ENCODE measurements around the gene KRT76.
"Not testable (repeated sequence)": the region's sequence is repeated elsewhere in the genome, so short reads cannot be mapped to it uniquely, and the experiment has no call there.

The KRT76 gene

GRCh38 chr12:52755533-52755932, 21.6 kb downstream of the KRT76 start:
- in situ Hi-C loops (cut with MboI; ENCODE audit: low sequenced_read_pairs, unreplicated experiment), result no loop called here
- no peak for DNase-seq (ENCODE audit: low spot score)
- TF ChIP-seq, protein P1, sequence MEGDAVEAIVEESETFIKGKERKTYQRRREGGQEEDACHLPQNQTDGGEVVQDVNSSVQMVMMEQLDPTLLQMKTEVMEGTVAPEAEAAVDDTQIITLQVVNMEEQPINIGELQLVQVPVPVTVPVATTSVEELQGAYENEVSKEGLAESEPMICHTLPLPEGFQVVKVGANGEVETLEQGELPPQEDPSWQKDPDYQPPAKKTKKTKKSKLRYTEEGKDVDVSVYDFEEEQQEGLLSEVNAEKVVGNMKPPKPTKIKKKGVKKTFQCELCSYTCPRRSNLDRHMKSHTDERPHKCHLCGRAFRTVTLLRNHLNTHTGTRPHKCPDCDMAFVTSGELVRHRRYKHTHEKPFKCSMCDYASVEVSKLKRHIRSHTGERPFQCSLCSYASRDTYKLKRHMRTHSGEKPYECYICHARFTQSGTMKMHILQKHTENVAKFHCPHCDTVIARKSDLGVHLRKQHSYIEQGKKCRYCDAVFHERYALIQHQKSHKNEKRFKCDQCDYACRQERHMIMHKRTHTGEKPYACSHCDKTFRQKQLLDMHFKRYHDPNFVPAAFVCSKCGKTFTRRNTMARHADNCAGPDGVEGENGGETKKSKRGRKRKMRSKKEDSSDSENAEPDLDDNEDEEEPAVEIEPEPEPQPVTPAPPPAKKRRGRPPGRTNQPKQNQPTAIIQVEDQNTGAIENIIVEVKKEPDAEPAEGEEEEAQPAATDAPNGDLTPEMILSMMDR (IDR thresholded peaks at IDR 0.05; ENCODE audit: borderline replicate concordance, control extremely low read depth, extremely low read depth, insufficient read depth, missing control alignments), result no peak

GRCh38 chr12:52754135-52754534, 23.0 kb downstream of the KRT76 start:
- in situ Hi-C loops (cut with MboI; ENCODE audit: low sequenced_read_pairs, unreplicated experiment), result no loop called here
- TF ChIP-seq, protein P1 (IDR thresholded peaks at IDR 0.05; ENCODE audit: borderline replicate concordance, control extremely low read depth, extremely low read depth, insufficient read depth, missing control alignments), result no peak
- DNase-seq (ENCODE audit: low spot score), result no peak

DNA sequence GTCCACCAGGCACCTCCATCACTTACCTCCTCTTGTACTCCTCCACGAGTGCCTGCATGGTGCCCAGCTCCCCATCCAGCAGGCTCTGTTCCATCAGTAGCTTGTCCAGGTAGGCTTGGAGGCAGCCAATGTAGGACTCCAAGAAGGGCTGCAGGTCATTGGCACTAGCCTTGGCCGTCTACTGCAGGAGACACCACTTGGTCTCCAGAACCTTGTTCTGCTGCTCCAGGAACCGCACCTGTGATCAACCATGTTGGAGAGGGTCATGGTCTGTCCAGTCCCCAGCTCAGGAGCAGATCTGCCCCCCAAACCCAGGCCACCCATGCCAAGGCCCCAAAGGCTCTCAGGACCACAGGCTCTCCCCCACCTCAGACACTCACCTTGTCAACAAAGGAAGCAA, 23.9 kb downstream of the KRT76 start:
- TF ChIP-seq, protein P1 (IDR thresholded peaks at IDR 0.05; ENCODE audit: borderline replicate concordance, control extremely low read depth, extremely low read depth, insufficient read depth, missing control alignments), result no peak
- DNase-seq (ENCODE audit: low spot score), result no peak
- in situ Hi-C loops (cut with MboI; ENCODE audit: low sequenced_read_pairs, unreplicated experiment), result no loop called here

- TF ChIP-seq, protein P1 (IDR thresholded peaks at IDR 0.05; ENCODE audit: borderline replicate concordance, control extremely low read depth, extremely low read depth, insufficient read depth, missing control alignments), result no peak
- in situ Hi-C loops (cut with MboI; ENCODE audit: low sequenced_read_pairs, unreplicated experiment), result no loop called here
- DNase-seq (ENCODE audit: low spot score), result no peak
These were observed 24.6 kb downstream of the KRT76 start for GRCh38 chr12:52752516-52752915.

- no peak for DNase-seq (ENCODE audit: low spot score)
- in situ Hi-C loops (cut with MboI; ENCODE audit: low sequenced_read_pairs, unreplicated experiment), result no loop called here
These were observed 25.4 kb downstream of the KRT76 start for GRCh38 chr12:52751795-52752194.

GRCh38 chr12:52750532-52750931, 26.6 kb downstream of the KRT76 start:
- in situ Hi-C loops (cut with MboI; ENCODE audit: low sequenced_read_pairs, unreplicated experiment), result not testable (repeated sequence)

More at GRCh38 chr12:52751795-52752194, 25.4 kb downstream of the KRT76 start:
- TF ChIP-seq, protein P1 (IDR thresholded peaks at IDR 0.05; ENCODE audit: borderline replicate concordance, control extremely low read depth, extremely low read depth, insufficient read depth, missing control alignments), result no peak

DNA sequence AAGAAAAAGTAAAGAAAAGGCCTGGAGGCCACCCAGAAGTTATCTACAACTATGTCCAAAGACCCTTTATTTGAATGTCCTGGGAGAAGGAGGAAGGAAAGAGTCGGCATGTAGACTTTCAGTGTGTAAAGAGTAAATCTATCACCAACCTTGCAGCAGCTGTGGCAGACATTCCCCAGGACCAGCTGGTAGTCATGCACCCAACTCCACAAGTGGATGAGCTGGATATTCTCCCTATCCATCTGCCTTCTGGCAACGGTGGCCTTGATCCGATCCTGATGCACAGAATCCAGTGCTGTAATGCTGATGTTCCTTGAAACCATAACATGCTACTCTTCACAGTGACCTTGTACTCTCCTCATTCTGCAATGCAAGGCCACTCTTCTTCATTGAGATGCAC, 27.3 kb downstream of the KRT76 start:
- in situ Hi-C loops (cut with MboI; ENCODE audit: low sequenced_read_pairs, unreplicated experiment), result no loop called here
- DNase-seq (ENCODE audit: low spot score), result no peak
- TF ChIP-seq, protein P1 (IDR thresholded peaks at IDR 0.05; ENCODE audit: borderline replicate concordance, control extremely low read depth, extremely low read depth, insufficient read depth, missing control alignments), result no peak

More at GRCh38 chr12:52750532-52750931, 26.6 kb downstream of the KRT76 start:
- not testable (repeated sequence) for DNase-seq (ENCODE audit: low spot score)
